Activated CD8-positive, alpha-beta memory T cell treated with anti-CD3 and anti-CD28 coated beads for 1 hour (primary cell): Measurements from ENCODE around the gene DHCR7.

Experiments
- DNase-seq, 2 donors: peaks; one replicate each; pipeline ENCODE4 v3.0.0-alpha.2; 2020; ENCODE audit warnings: low read depth in 1 of 2; ENCODE audit errors: extremely low read depth in 1 of 2

The DHCR7 gene

GRCh38 chr11:71387200-71387599 lies 61.0 kb downstream of the DHCR7 start:
- no peak for DNase-seq

- DNase-seq = no peak
These were observed 62.0 kb downstream of the DHCR7 start for GRCh38 chr11:71386202-71386601.

GRCh38 chr11:71385091-71385490 lies 63.1 kb downstream of the DHCR7 start:
- no peak for DNase-seq

- DNase-seq = no peak
These were observed 63.6 kb downstream of the DHCR7 start for GRCh38 chr11:71384561-71384960.
